HEK293 (cell line): Measurements from ENCODE around the gene RCOR2.
A peak's percentile ranks its signal among the peaks of the same experiment; 100 is the strongest.

Source experiments
- CTCF ChIA-PET: fragments of 350-600 bp; formaldehyde crosslinking; extraction: SDS; loops from one replicate; lab custom pipeline; 2021; ENCODE audit warnings: antibody characterized with exemption; lab: Yijun Ruan, JAX
- POLR2A ChIA-PET: fragments of 300-600 bp; formaldehyde crosslinking; extraction: SDS; loops from one replicate; lab custom pipeline; 2020; ENCODE audit warnings: antibody characterized with exemption, inconsistent platforms; lab: Yijun Ruan, JAX
- H3K27ac ChIP-seq: fragments of 200-500 bp; sonication (Bioruptor generic); 2 replicates; pipeline ENCODE4 v1.5.1; 2014; ENCODE audit warnings: low read depth, low read length, control low read depth, inconsistent platforms; ENCODE audit errors: extremely low read depth
- H3K36me3 ChIP-seq, 2 experiments: fragments of 200-500 bp in 1 of 2; sonication (Bioruptor generic) in 1 of 2; 1 replicate in 1 of 2; 2 replicates in 1 of 2; pipeline ENCODE4 v1.5.1; 2014 to 2017; ENCODE audit warnings: inconsistent platforms in 2 of 2, low read length in 2 of 2; ENCODE audit not compliant: control insufficient read depth in 2 of 2, insufficient read depth in 1 of 2
- H3K4me1 ChIP-seq: fragments of 200-500 bp; sonication (Bioruptor generic); 2 replicates; pipeline ENCODE4 v1.5.1; 2014; ENCODE audit warnings: mild to moderate bottlenecking, low read length, inconsistent platforms; ENCODE audit not compliant: control insufficient read depth, insufficient read depth
- H3K4me3 ChIP-seq: 2 replicates; pipeline ENCODE4 v1.5.1; 2011; ENCODE audit warnings: low read depth, mild to moderate bottlenecking, control low read depth, low read length, moderate library complexity
- H3K9me3 ChIP-seq: fragments of 200-500 bp; sonication (Bioruptor generic); 2 replicates; pipeline ENCODE4 v1.5.1; 2014; ENCODE audit warnings: low read depth, low read length, inconsistent platforms; ENCODE audit not compliant: control insufficient read depth, insufficient read depth
- BCL11A ChIP-seq: fragments of 450-650 bp; formaldehyde crosslinking; IDR thresholded peaks from 2 replicates; pipeline ENCODE4 v1.5.1; 2016; ENCODE audit warnings: low read depth, missing biosample characterization, missing genetic modification characterization
- GLIS2 ChIP-seq: fragments of 450-650 bp; formaldehyde crosslinking; IDR thresholded peaks from 2 replicates; pipeline ENCODE4 v1.5.1; 2016; ENCODE audit warnings: missing biosample characterization, missing genetic modification characterization
- MEIS1 ChIP-seq: sonication (generic); formaldehyde crosslinking; IDR thresholded peaks from 2 replicates; pipeline ENCODE4 v1.8.1; 2022; ENCODE audit warnings: missing genetic modification reagents, mild to moderate bottlenecking, borderline replicate concordance
- OVOL3 ChIP-seq: fragments of 450-650 bp; formaldehyde crosslinking; IDR thresholded peaks from 2 replicates; pipeline ENCODE4 v1.5.1; 2016; ENCODE audit warnings: missing biosample characterization, missing genetic modification characterization
- REPIN1 ChIP-seq: fragments of 450-650 bp; formaldehyde crosslinking; IDR thresholded peaks from 2 replicates; pipeline ENCODE4 v1.5.1; 2017; ENCODE audit warnings: missing biosample characterization, missing genetic modification characterization, low read depth
- ZBTB17 ChIP-seq: fragments of 450-650 bp; formaldehyde crosslinking; IDR thresholded peaks from 2 replicates; pipeline ENCODE4 v1.5.1; 2016; ENCODE audit warnings: missing biosample characterization, missing genetic modification characterization
- ZBTB20 ChIP-seq: fragments of 450-650 bp; formaldehyde crosslinking; IDR thresholded peaks from 2 replicates; pipeline ENCODE4 v1.5.1; 2016; ENCODE audit warnings: missing biosample characterization, missing genetic modification characterization
- ZNF184 ChIP-seq: fragments of 450-650 bp; IDR thresholded peaks from 2 replicates; pipeline ENCODE4 v1.5.1; 2018; ENCODE audit warnings: missing biosample characterization, mild to moderate bottlenecking, missing genetic modification characterization
- ZNF302 ChIP-seq: fragments of 450-650 bp; formaldehyde crosslinking; IDR thresholded peaks from 2 replicates; pipeline ENCODE4 v1.5.1; 2016; ENCODE audit warnings: missing biosample characterization, missing genetic modification characterization, low read depth
- ZNF311 ChIP-seq: fragments of 450-650 bp; formaldehyde crosslinking; IDR thresholded peaks from 2 replicates; pipeline ENCODE4 v1.5.1; 2017; ENCODE audit warnings: missing biosample characterization, missing genetic modification characterization, borderline replicate concordance
- ZNF335 ChIP-seq: fragments of 450-650 bp; formaldehyde crosslinking; conservative IDR thresholded peaks from 2 replicates; pipeline ENCODE4 v1.5.1; 2016; ENCODE audit warnings: missing biosample characterization, missing genetic modification characterization
- ZNF394 ChIP-seq: fragments of 450-650 bp; formaldehyde crosslinking; IDR thresholded peaks from 2 replicates; pipeline ENCODE4 v1.5.1; 2016; ENCODE audit warnings: missing biosample characterization, missing genetic modification characterization, mild to moderate bottlenecking, moderate library complexity, borderline replicate concordance
- ZNF433 ChIP-seq: fragments of 450-650 bp; formaldehyde crosslinking; IDR thresholded peaks from 2 replicates; pipeline ENCODE4 v1.5.1; 2016; ENCODE audit warnings: missing biosample characterization, missing genetic modification characterization, low read depth
- ZNF600 ChIP-seq: fragments of 450-650 bp; formaldehyde crosslinking; IDR thresholded peaks from 2 replicates; pipeline ENCODE4 v1.5.1; 2016; ENCODE audit warnings: missing biosample characterization, missing genetic modification characterization
- ZNF701 ChIP-seq: fragments of 450-650 bp; formaldehyde crosslinking; IDR thresholded peaks from 2 replicates; pipeline ENCODE4 v1.5.1; 2016; ENCODE audit warnings: missing biosample characterization, missing genetic modification characterization
- ZNF76 ChIP-seq: fragments of 450-650 bp; formaldehyde crosslinking; IDR thresholded peaks from 2 replicates; pipeline ENCODE4; 2016; ENCODE audit warnings: low read depth, missing biosample characterization, missing genetic modification characterization, borderline replicate concordance
- ZNF792 ChIP-seq: fragments of 450-650 bp; formaldehyde crosslinking; IDR thresholded peaks from 2 replicates; pipeline ENCODE4 v1.5.1; 2016; ENCODE audit warnings: missing biosample characterization, missing genetic modification characterization
- TF ChIP-seq, protein P1 (sequence below): fragments of 450-650 bp; formaldehyde crosslinking; IDR thresholded peaks from 2 replicates; pipeline ENCODE4 v1.5.1; 2016; ENCODE audit warnings: missing biosample characterization, missing genetic modification characterization
- TF ChIP-seq, protein P2 (sequence below): fragments of 450-650 bp; formaldehyde crosslinking; IDR thresholded peaks from 2 replicates; pipeline ENCODE4 v1.5.1; 2016; ENCODE audit warnings: missing biosample characterization, missing genetic modification characterization, borderline replicate concordance
- TF ChIP-seq, protein P3 (sequence below): fragments of 450-650 bp; formaldehyde crosslinking; IDR thresholded peaks from 2 replicates; pipeline ENCODE4 v1.5.1; 2016; ENCODE audit warnings: missing biosample characterization, missing genetic modification characterization
- TF ChIP-seq, protein P4 (sequence below): fragments of 450-650 bp; formaldehyde crosslinking; IDR thresholded peaks from 2 replicates; pipeline ENCODE4 v1.5.1; 2017; ENCODE audit warnings: missing biosample characterization, missing genetic modification characterization
- TF ChIP-seq, protein P5 (sequence below): fragments of 450-650 bp; formaldehyde crosslinking; IDR thresholded peaks from 2 replicates; pipeline ENCODE4 v1.5.1; 2017; ENCODE audit warnings: missing biosample characterization, missing genetic modification characterization

RCOR2 gene

DNA sequence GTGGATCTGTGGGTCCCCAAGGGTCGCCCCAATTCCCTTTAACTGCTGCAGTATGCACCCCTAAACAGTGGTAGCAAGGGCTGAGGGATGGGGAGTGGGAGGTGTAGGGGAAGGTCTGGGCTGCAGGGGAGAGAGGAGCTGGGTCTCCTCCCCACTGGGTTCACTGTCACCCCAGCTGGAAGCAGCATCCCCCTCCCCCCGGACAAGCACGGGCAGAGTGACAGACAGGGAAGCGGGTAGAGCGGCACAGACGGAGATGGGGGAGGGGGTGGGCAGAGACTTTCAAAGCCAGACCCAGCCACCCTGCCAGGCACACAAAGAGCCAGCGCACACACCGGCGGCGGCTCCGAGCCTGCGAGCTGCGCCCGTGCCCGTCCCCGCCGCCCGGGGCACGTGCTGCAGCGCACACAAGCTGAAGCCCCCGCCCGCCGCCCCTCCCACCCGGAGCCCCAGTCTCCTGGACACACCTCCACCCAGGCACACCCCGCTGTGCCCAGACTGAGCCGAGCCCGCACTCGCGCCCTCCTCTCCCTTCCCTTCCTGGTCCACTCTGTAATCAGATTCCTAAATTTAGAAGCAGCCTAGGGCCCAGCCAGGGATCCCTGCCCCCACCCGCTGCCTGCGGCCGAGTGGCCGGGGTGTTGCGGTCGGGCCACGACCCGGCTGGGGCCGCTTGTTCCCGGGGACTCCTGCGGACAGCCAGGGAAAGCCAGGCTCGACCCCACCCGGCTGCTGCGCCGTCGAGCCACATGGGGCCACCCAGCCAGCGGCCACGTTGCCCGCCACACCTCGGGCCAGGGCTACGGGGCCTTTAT is 935 bp upstream of the RCOR2 start (continued):
- TF ChIP-seq ZNF600 (tag by site-specific recombination) = peak; percentile 75

DNA sequence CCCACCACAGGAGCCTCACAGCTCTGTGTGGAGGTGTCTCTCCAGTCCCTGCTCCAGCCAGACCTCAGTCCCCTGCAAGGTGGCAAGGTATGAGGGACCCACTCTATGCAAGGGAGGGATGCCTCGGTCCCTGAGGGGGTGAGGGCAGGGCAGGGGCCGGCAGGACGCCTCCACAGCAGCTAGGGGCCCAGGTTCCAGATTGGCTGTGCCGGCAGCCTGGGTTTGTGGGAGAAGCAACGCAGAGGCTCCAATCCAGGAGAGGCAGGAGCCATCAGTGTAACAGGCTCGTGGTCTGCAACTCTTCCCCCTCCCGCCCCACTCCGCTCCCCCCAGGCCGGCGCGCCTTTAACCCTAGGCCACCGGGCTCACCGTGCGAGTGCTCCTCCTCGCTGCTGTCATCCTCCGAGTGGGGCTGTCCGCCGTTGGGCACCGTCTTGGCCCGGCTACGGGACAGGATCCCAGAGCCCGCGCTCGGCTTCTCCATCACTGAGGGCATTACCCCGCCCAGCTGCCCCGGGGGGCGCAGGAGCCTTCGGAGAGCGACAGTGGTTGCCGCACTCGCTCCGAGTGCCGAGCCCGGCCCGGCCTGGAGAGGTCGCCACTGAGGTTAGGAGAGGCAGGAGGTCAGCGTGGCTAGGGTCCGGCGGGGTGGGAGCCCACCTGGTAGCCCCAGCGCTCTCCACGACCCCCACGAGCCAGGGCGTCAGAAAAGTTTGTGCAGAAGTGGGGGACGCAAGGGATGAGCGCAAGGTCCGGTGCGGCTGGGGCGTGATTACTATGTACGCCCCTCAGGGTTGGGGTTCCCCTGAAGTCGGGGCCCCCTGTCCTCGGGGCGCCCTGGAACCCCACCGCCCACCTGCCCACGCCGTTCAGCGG is 765 bp downstream of the RCOR2 start:
- Histone ChIP-seq H3K9me3 (no peaks in the 10 kb centered on the region), H3K36me3 (peaks cover 0 to 15% of the 10 kb centered on the region in 2 experiments; a peak in 1 of 3 replicates), H3K4me3 (peak overlapping the region; percentile 47), H3K27ac (peak overlapping the region; percentile 39; the same call in 1 of the 2 replicates), H3K4me1 (peaks cover 4% of the 10 kb centered on the region)
- CTCF ChIA-PET = interaction anchor here (0.6 to 4.2 kb wide), 7 partner anchors 19 to 54 kb away, joined by 3 to 17 read pairs (median 5); no protein-coding TSS in a partner anchor
- POLR2A ChIA-PET = interaction anchor here (0.6 to 1.9 kb wide), 4 partner anchors 30 to 79 kb away, joined by 3 to 9 read pairs (median 4); partner anchors contain the start of gene MARK2
- TF ChIP-seq ZNF311 (tag by site-specific recombination) (no peak), ZNF701 (tag by site-specific recombination) (no peak), ZNF394 (no peak; the same call in 1 of the 2 replicates), ZBTB20 (peak; percentile 66; the same call in 1 of the 2 replicates), BCL11A (peak; percentile 49; the same call in 1 of the 2 replicates), ZNF302 (tag by site-specific recombination) (no peak), GLIS2 (tag by site-specific recombination) (peak; percentile 90), ZNF335 (tag by site-specific recombination) (peak; percentile 19), ZNF433 (no peak), ZNF76 (tag by site-specific recombination) (no peak), MEIS1 (CRISPR knock-in tag) (no peak), REPIN1 (tag by site-specific recombination) (no peak), ZNF792 (tag by site-specific recombination) (no peak), ZNF184 (tag by site-specific recombination) (no peak), OVOL3 (tag by site-specific recombination) (no peak), ZBTB17 (tag by site-specific recombination) (peak; percentile 89)
- TF ChIP-seq, protein P1, sequence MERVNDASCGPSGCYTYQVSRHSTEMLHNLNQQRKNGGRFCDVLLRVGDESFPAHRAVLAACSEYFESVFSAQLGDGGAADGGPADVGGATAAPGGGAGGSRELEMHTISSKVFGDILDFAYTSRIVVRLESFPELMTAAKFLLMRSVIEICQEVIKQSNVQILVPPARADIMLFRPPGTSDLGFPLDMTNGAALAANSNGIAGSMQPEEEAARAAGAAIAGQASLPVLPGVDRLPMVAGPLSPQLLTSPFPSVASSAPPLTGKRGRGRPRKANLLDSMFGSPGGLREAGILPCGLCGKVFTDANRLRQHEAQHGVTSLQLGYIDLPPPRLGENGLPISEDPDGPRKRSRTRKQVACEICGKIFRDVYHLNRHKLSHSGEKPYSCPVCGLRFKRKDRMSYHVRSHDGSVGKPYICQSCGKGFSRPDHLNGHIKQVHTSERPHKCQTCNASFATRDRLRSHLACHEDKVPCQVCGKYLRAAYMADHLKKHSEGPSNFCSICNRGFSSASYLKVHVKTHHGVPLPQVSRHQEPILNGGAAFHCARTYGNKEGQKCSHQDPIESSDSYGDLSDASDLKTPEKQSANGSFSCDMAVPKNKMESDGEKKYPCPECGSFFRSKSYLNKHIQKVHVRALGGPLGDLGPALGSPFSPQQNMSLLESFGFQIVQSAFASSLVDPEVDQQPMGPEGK (tag by site-specific recombination) = peak; percentile 93
- TF ChIP-seq, protein P2, sequence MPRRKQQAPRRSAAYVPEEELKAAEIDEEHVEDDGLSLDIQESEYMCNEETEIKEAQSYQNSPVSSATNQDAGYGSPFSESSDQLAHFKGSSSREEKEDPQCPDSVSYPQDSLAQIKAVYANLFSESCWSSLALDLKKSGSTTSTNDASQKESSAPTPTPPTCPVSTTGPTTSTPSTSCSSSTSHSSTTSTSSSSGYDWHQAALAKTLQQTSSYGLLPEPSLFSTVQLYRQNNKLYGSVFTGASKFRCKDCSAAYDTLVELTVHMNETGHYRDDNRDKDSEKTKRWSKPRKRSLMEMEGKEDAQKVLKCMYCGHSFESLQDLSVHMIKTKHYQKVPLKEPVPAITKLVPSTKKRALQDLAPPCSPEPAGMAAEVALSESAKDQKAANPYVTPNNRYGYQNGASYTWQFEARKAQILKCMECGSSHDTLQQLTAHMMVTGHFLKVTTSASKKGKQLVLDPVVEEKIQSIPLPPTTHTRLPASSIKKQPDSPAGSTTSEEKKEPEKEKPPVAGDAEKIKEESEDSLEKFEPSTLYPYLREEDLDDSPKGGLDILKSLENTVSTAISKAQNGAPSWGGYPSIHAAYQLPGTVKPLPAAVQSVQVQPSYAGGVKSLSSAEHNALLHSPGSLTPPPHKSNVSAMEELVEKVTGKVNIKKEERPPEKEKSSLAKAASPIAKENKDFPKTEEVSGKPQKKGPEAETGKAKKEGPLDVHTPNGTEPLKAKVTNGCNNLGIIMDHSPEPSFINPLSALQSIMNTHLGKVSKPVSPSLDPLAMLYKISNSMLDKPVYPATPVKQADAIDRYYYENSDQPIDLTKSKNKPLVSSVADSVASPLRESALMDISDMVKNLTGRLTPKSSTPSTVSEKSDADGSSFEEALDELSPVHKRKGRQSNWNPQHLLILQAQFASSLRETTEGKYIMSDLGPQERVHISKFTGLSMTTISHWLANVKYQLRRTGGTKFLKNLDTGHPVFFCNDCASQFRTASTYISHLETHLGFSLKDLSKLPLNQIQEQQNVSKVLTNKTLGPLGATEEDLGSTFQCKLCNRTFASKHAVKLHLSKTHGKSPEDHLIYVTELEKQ (tag by site-specific recombination) = no peak
- TF ChIP-seq, protein P3, sequence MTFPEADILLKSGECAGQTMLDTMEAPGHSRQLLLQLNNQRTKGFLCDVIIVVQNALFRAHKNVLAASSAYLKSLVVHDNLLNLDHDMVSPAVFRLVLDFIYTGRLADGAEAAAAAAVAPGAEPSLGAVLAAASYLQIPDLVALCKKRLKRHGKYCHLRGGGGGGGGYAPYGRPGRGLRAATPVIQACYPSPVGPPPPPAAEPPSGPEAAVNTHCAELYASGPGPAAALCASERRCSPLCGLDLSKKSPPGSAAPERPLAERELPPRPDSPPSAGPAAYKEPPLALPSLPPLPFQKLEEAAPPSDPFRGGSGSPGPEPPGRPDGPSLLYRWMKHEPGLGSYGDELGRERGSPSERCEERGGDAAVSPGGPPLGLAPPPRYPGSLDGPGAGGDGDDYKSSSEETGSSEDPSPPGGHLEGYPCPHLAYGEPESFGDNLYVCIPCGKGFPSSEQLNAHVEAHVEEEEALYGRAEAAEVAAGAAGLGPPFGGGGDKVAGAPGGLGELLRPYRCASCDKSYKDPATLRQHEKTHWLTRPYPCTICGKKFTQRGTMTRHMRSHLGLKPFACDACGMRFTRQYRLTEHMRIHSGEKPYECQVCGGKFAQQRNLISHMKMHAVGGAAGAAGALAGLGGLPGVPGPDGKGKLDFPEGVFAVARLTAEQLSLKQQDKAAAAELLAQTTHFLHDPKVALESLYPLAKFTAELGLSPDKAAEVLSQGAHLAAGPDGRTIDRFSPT (tag by site-specific recombination) = no peak
- TF ChIP-seq, protein P4, sequence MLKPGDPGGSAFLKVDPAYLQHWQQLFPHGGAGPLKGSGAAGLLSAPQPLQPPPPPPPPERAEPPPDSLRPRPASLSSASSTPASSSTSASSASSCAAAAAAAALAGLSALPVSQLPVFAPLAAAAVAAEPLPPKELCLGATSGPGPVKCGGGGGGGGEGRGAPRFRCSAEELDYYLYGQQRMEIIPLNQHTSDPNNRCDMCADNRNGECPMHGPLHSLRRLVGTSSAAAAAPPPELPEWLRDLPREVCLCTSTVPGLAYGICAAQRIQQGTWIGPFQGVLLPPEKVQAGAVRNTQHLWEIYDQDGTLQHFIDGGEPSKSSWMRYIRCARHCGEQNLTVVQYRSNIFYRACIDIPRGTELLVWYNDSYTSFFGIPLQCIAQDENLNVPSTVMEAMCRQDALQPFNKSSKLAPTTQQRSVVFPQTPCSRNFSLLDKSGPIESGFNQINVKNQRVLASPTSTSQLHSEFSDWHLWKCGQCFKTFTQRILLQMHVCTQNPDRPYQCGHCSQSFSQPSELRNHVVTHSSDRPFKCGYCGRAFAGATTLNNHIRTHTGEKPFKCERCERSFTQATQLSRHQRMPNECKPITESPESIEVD (tag by site-specific recombination) = no peak
- TF ChIP-seq, protein P5, sequence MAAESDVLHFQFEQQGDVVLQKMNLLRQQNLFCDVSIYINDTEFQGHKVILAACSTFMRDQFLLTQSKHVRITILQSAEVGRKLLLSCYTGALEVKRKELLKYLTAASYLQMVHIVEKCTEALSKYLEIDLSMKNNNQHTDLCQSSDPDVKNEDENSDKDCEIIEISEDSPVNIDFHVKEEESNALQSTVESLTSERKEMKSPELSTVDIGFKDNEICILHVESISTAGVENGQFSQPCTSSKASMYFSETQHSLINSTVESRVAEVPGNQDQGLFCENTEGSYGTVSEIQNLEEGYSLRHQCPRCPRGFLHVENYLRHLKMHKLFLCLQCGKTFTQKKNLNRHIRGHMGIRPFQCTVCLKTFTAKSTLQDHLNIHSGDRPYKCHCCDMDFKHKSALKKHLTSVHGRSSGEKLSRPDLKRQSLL (tag by site-specific recombination) = peak; percentile 89
